T-helper 2 cell treated with Interferon-gamma antibody and Interleukin-4, amounts not matched to agents 100 ng/mL and 5 ng/mL, for 36 hours (primary cell): Measurements from ENCODE around the gene ST3GAL6. TPM values are rescaled to one million over a fixed set of nuclear protein-coding genes. Genes with fewer than 3 reads are reported as not detected.
"Not testable (repeated sequence)": the region's sequence is repeated elsewhere in the genome, so short reads cannot be mapped to it uniquely, and the experiment has no call there.

Experiments used
- intact Hi-C: fragments of 100-400 bp; cut with micrococcal nuclease; formaldehyde crosslinking; loops from one replicate; pipeline ENCODE4 v1.15.1; 2023
- total RNA-seq: library from RNA; stranded (reverse); gene quantifications from 2 replicates; pipeline ENCODE4 v1.2.3, GENCODE V29; 2022

The ST3GAL6 gene
- total RNA-seq, 1 donor from 2014 or later: not detected

- intact Hi-C loops: no loop called here
Observed at GRCh38 chr3:98799479-98799878, 36.3 kb downstream of the ST3GAL6 start.

DNA sequence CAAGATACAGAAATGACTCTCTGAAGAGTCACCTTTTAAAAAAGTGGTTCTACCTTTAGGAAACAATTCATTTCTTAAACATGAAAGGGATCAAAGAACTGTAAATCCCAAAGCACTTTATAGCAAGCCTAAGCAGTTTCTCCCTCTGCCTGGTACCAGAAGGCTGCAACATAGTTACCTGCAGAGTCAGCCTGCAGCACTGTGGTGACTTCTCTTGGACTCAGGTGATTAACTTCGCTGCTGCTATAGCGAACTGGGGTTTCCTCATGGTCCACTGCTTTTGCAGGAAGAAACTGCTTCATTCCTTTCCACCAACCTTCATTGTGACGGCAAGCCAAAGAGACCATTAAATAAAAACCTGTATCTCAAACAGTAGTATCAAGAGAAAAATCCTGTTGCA, 37.3 kb downstream of the ST3GAL6 start:
- intact Hi-C loops: no loop called here

DNA sequence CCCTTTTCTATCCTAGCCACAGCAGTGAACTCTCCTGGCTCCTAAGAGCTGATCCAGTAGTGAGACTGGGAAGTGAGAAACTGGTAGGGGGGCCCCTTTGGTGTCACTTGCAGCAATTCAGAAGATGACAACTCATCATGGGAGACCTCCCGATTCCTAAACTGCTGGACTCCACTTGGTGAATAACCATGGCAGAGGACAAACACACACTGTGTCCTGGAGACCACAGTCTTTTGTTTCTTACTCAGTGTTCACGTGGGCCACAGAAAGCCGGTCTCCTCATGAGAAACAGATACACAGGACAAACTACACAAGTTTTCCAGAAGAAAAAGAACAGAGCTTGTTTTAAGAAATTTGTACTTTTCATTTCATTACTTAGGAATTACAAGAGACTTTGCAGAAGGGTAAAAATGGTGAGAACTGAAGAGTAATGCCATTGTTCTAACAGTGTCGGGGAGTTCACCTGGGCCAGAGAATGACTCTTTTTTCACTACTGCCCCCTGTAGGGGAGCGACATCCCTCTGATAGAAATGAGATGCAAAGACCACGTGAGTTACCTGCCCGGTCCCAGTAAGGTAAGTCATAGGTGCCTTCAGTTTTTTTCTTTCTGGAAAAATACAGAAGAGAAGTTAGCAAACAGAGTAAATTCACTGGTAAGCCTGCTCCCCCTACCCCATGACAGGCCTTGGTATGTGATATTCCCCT, 38.1 kb downstream of the ST3GAL6 start:
- intact Hi-C loops: no loop called here

GRCh38 chr3:98805571-98805970, 42.4 kb downstream of the ST3GAL6 start:
- intact Hi-C loops: no loop called here

DNA sequence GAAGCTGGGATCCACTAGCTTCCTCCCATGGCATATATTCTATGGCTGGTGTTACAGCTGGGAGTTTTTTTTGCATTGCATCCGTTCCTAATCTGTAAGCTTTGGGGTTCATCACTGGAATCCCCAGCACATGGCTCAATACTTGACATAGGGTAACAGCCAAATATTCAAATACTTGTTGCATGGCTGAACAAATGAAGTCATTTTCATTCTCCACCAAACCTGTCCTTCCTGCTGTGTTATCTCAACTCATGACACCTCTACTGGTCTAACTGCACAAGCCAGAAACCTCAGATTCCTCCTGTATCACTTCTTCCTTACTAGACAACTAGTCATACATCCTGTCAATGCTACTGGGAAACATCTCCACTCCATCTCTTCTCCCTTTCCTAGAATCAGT, 43.4 kb downstream of the ST3GAL6 start:
- intact Hi-C loops: no loop called here

GRCh38 chr3:98807011-98807410, 43.9 kb downstream of the ST3GAL6 start:
- intact Hi-C loops: no loop called here

DNA sequence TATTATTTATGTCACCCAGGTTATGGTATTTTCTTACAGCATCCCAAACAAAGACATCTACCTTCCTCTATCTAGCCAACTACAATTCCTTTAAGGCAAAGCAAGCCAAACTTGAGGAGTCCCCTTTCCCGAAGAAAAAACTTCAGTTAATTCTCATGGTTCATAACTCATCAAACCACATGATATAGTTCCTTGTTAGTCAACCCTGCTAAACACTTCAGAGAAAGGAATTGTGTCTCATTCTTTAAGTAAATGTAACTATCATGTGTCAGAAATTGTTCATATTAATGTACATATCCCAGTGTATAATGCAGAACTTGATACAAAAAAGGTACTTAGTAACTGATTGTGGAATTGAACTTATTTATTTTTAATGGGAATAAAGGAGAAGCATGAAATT, 44.4 kb downstream of the ST3GAL6 start:
- intact Hi-C loops: no loop called here

- intact Hi-C loops: no loop called here
Observed at GRCh38 chr3:98808071-98808470, 44.9 kb downstream of the ST3GAL6 start.

DNA sequence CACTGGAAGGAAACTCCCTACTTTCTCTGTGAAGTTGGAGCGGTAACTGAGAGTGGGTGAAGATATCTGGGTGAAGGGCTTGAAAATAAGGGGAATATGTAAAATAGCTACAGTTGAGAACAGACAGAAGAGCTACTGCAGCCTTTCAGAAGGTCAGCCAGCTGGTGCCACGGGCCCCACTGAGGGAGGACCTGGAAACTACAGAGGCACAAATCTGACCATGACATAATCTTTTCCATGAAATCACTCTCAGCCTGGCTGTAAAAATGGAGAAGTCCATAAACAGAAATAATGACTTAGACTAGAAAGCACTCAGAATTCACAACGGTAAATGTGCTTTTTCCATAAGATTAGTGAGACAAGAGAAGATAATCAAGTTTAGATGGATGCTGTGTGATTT, 46.4 kb downstream of the ST3GAL6 start:
- intact Hi-C loops: no loop called here

GRCh38 chr3:98811048-98811447, 47.9 kb downstream of the ST3GAL6 start:
- intact Hi-C loops: loop anchor here (10.0 kb wide), 2 partner anchors 486 to 724 kb away; no protein-coding TSS in a partner anchor

- intact Hi-C loops: loop anchor here (1.0 to 10.0 kb wide), 4 partner anchors 211 to 722 kb away; no protein-coding TSS in a partner anchor
Observed at GRCh38 chr3:98812851-98813374, 49.8 kb downstream of the ST3GAL6 start.

DNA sequence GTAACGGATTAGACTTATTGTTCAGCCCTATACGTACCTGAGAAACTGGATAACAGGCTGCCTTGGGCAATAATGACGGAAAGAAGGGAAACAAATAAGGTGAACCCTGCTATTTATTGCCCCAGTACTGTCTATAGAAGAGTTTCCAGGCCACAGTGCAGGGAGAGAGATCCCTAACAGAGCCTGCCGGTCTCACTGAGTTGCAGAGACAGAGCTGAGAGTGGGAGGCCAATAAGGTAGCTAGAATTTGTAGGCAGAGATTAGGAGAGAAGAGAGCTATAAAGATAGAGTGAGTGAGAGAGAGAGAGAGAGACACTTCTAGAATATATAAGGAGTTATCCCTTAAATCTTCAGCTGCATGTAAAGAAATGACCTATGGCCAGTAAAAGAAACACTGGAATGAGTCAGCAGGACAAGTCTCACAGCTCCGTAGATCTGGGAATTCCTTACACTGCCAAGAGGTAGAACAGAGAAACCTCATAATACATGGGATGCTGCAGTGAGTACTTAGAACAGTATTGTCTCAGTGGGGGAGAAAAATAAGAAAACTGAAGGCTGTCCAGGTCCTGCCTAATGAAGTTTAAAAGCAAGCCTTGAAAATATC, 51.8 kb downstream of the ST3GAL6 start:
- intact Hi-C loops: loop anchor here (5.0 to 10.0 kb wide), 5 partner anchors 87 to 937 kb away; partner anchors contain the start of gene DCBLD2

DNA sequence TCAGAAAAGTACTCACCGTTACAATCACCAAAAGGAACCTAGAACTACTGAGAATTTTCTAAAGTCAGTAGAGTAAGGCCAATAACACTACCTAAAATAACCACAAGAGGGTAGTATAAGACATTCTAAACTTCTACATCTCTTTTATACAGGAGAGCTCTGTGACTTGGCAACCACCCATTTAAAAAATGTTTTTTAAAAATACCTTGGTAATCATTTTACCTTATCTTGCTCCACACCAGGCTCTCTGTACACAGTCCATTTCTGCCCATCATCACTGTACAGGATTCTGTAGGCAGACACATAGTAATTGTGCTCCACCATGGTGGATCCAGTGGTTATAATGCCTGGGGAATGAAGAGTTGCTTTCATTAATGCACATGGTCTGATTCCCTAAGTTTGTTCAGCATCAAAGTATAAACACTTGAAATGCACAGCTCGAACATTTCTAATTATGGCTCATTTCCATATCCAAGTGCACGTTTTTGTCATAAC, 54.5 kb downstream of the ST3GAL6 start:
- intact Hi-C loops: loop anchor here (1.0 to 10.0 kb wide), 7 partner anchors 85 to 935 kb away; partner anchors contain the start of gene DCBLD2

DNA sequence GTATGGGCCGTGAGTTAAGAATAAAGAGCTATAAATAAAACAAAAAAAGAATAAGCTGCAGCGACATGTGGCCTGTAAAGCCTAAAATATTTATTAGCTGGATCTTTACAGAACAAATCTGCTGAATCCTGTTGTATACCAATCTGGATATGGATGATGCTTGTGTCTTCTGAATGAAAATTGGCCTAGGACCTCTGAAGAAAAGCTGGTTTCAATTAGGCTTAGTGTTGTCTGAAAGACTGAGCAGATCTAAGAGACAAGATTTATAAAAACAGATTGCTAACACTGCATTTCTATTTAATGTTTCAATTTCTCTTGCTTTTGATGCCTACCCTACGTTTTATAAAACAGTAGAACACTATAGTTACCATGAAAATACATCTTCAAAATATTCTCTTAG, 57.9 kb downstream of the ST3GAL6 start:
- intact Hi-C loops: no loop called here

- intact Hi-C loops: no loop called here
Observed at GRCh38 chr3:98823791-98824190, 60.7 kb downstream of the ST3GAL6 start.

DNA sequence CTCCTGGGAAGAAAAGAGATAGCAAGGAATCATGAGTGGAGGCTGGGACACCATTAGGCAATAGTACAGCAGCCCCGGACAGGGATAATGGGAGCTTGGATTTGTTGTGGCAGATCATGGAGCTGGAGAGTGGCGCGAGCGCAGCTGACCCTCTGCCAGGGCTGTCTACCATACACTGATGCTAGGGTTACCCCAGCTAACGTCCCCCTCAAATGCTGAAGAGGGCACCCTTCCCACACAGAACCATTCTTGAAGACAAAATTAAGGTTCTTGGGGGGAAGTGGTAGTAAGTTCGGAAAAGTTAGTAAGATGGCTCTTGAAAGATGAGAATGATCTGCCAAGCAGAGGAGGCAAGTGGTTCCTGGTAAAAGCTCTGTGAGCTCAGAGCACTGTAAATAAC, 61.1 kb downstream of the ST3GAL6 start:
- intact Hi-C loops: no loop called here

DNA sequence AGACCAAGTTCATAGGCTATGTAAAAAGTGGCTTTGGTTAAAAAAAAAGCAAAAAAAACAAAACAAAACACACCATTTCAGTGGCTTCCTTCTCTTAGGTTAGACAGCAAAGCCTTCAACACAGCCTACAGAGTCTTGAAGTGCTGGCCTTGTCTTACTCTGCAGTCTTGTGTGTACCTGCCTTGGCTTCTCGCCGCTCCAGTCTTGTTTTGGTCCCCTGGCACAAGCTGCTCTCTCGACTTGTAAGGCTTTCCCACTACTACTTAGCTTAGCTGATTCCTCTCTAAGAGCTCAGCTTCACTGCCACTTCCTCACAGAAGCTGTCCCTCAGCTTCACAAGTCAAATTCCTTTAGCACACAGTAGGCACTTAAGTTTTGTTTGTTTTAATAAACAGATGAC, 63.0 kb downstream of the ST3GAL6 start:
- intact Hi-C loops: no loop called here

- intact Hi-C loops: no loop called here
Observed at GRCh38 chr3:98827221-98827920, 64.2 kb downstream of the ST3GAL6 start.

- intact Hi-C loops: no loop called here
Observed at GRCh38 chr3:98829246-98829832, 66.2 kb downstream of the ST3GAL6 start.

- intact Hi-C loops: not testable (repeated sequence)
Observed at GRCh38 chr3:98831060-98831459, 67.9 kb downstream of the ST3GAL6 start.

- intact Hi-C loops: no loop called here
Observed at GRCh38 chr3:98839846-98840245, 76.7 kb downstream of the ST3GAL6 start.
